ENCODE data around the gene CRYL1. TPM values are rescaled to one million over a fixed set of nuclear protein-coding genes. Genes with fewer than 3 reads are reported as not detected.
A peak's percentile ranks its signal among the peaks of the same experiment; 100 is the strongest.

Gene CRYL1
- total and polyA plus RNA-seq, 2 donors (not counting 1 experiment from before 2014, with no cell fraction given): 6.5 to 15.1 TPM

DNA sequence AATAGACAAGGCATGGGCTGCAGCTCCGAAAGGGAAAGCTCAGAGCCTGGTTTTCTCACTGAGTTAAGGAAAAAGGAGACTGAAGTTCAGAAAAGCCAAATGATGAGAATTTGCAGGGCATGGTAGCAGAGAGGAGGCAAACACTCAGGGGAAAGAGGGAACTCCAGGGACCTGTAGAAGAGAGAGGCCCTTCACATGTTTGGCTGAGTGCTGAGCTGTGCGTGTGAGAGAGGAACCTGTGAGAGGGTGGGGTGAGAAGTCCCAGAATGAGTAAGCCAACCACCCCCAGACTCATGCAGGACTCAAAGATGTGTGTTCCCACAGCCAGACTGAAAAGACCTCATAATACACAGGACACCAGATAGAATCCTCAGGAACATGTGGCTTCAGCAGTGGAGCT is 2.8 kb upstream of the CRYL1 start:
- ChIA-PET POLR2A (no interaction called here), CTCF (no interaction called here)
- 100% methylated on average over 1 of the region's 2 CpGs for WGBS (ENCODE audit: insufficient coverage)
- ATAC-seq (ENCODE audit: low read depth) (no peak), DNase-seq (no peak)
- H3K79me2 ChIP-seq (ENCODE audit: control insufficient read depth, insufficient read depth, low read length): no peaks in the 10 kb centered on the region
- Mint-ChIP-seq H3K4me3 (no peak overlapping the region), H3K27me3 (peaks cover 6% of the 10 kb centered on the region), H3K9me3 (ENCODE audit: insufficient read depth) (no peaks in the 10 kb centered on the region), H3K27ac (no peak overlapping the region), H3K4me1 (peaks cover 14% of the 10 kb centered on the region)
- no peak for TF ChIP-seq EZH2 (IDR thresholded peaks at IDR 0.05; ENCODE audit: borderline replicate concordance, insufficient read depth, low read depth, low read length, poor library complexity, severe bottlenecking)
- TF ChIP-seq, protein P1, sequence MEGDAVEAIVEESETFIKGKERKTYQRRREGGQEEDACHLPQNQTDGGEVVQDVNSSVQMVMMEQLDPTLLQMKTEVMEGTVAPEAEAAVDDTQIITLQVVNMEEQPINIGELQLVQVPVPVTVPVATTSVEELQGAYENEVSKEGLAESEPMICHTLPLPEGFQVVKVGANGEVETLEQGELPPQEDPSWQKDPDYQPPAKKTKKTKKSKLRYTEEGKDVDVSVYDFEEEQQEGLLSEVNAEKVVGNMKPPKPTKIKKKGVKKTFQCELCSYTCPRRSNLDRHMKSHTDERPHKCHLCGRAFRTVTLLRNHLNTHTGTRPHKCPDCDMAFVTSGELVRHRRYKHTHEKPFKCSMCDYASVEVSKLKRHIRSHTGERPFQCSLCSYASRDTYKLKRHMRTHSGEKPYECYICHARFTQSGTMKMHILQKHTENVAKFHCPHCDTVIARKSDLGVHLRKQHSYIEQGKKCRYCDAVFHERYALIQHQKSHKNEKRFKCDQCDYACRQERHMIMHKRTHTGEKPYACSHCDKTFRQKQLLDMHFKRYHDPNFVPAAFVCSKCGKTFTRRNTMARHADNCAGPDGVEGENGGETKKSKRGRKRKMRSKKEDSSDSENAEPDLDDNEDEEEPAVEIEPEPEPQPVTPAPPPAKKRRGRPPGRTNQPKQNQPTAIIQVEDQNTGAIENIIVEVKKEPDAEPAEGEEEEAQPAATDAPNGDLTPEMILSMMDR (IDR thresholded peaks at IDR 0.05): no peak
- H3K4me3 ChIP-seq (ENCODE audit: control extremely low read depth in 1 of 5, extremely low read depth in 1 of 5, insufficient read depth in 1 of 5, low read depth in 2 of 5, low read length in 4 of 5): no peak overlapping the region
- H3K27ac ChIP-seq (ENCODE audit: low read length in 2 of 2): no peak overlapping the region
- no peak overlapping the region for H2AFZ ChIP-seq (ENCODE audit: insufficient read depth, low read depth, low read length, poor library complexity, severe bottlenecking)
- no peaks in the 10 kb centered on the region for H4K20me1 ChIP-seq (ENCODE audit: control insufficient read depth, insufficient read depth, low read length, poor library complexity, severe bottlenecking)
- H3K36me3 ChIP-seq (replicated peaks in 1 of 2; ENCODE audit: control extremely low read depth in 1 of 2, control insufficient read depth in 1 of 2, extremely low read depth in 1 of 2, insufficient read depth in 2 of 2, low read length in 1 of 2): no peaks in the 10 kb centered on the region
- no peak overlapping the region for H3K4me2 ChIP-seq (replicated peaks; ENCODE audit: low read depth, low read length, poor library complexity, severe bottlenecking)
- H3K9ac ChIP-seq (ENCODE audit: low read length): no peak overlapping the region
- intact Hi-C loops (cut with micrococcal nuclease): loop anchor here (10.0 kb wide), 1 partner anchor 246 kb away; the partner anchor contains the start of gene EEF1AKMT1
- H3K4me1 ChIP-seq (ENCODE audit: control insufficient read depth in 2 of 2, insufficient read depth in 2 of 2, low read length in 2 of 2): peaks cover 6 to 15% of the 10 kb centered on the region in 2 donors
- H3K9me3 ChIP-seq (ENCODE audit: control extremely low read depth in 1 of 3, control insufficient read depth in 2 of 3, insufficient read depth in 1 of 3, low read length in 2 of 3): peaks cover 0 to 4% (median 0%) of the 10 kb centered on the region in 3 donors
- peaks cover 0 to 5% (median 1%) of the 10 kb centered on the region in 4 experiments for H3K27me3 ChIP-seq (replicated peaks in 1 of 4; ENCODE audit: control extremely low read depth in 1 of 4, control insufficient read depth in 3 of 4, insufficient read depth in 4 of 4, low read length in 3 of 4)

- Histone ChIP-seq H2AFZ (ENCODE audit: insufficient read depth, low read depth, low read length, poor library complexity, severe bottlenecking) (peak overlapping the region; percentile 97), H3K79me2 (ENCODE audit: control insufficient read depth, insufficient read depth, low read length) (no peaks in the 10 kb centered on the region), H3K4me3 (ENCODE audit: control extremely low read depth in 1 of 5, extremely low read depth in 1 of 5, insufficient read depth in 1 of 5, low read depth in 2 of 5, low read length in 4 of 5) (peak overlapping the region; percentile 65 to 76 (median 74)), H3K9ac (ENCODE audit: low read length) (peak overlapping the region; percentile 84), H3K27me3 (replicated peaks in 1 of 4; ENCODE audit: control extremely low read depth in 1 of 4, control insufficient read depth in 3 of 4, insufficient read depth in 4 of 4, low read length in 3 of 4) (peaks cover 0 to 5% (median 1%) of the 10 kb centered on the region in 4 experiments), H3K4me2 (replicated peaks; ENCODE audit: low read depth, low read length, poor library complexity, severe bottlenecking) (peak overlapping the region; percentile 85), H4K20me1 (ENCODE audit: control insufficient read depth, insufficient read depth, low read length, poor library complexity, severe bottlenecking) (no peaks in the 10 kb centered on the region), H3K9me3 (ENCODE audit: control extremely low read depth in 1 of 3, control insufficient read depth in 2 of 3, insufficient read depth in 1 of 3, low read length in 2 of 3) (peaks cover 0 to 4% (median 0%) of the 10 kb centered on the region in 3 donors), H3K27ac (ENCODE audit: low read length in 2 of 2) (peak overlapping the region; percentile 60 to 73), H3K36me3 (replicated peaks in 1 of 2; ENCODE audit: control extremely low read depth in 1 of 2, control insufficient read depth in 1 of 2, extremely low read depth in 1 of 2, insufficient read depth in 2 of 2, low read length in 1 of 2) (no peaks in the 10 kb centered on the region), H3K4me1 (ENCODE audit: control insufficient read depth in 2 of 2, insufficient read depth in 2 of 2, low read length in 2 of 2) (peaks cover 6 to 15% of the 10 kb centered on the region in 2 donors)
- intact Hi-C loops (cut with micrococcal nuclease): loop anchor here (1.0 to 10.0 kb wide), 3 partner anchors 18 to 248 kb away; partner anchors contain the start of genes EEF1AKMT1 and IFT88
- WGBS (ENCODE audit: insufficient coverage): 91% methylated on average over 4 of the region's 6 CpGs
- ChIA-PET POLR2A (interaction anchor here (1.0 kb wide), 1 partner anchor 18 kb away, joined by 4 read pairs; no protein-coding TSS in a partner anchor), CTCF (interaction anchor here (1.2 kb wide), 2 partner anchors 18 to 58 kb away, joined by 3 to 5 read pairs; no protein-coding TSS in a partner anchor)
- DNase-seq (peak; percentile 12), ATAC-seq (ENCODE audit: low read depth) (no peak)
- no peak overlapping the region for H3K27ac Mint-ChIP-seq
- peaks cover 14% of the 10 kb centered on the region for H3K4me1 Mint-ChIP-seq
- peak overlapping the region; percentile 82 for H3K4me3 Mint-ChIP-seq
- H3K9me3 Mint-ChIP-seq (ENCODE audit: insufficient read depth): no peaks in the 10 kb centered on the region
- peaks cover 6% of the 10 kb centered on the region for H3K27me3 Mint-ChIP-seq
- TF ChIP-seq, protein P1 (IDR thresholded peaks at IDR 0.05): no peak
- TF ChIP-seq EZH2 (IDR thresholded peaks at IDR 0.05; ENCODE audit: borderline replicate concordance, insufficient read depth, low read depth, low read length, poor library complexity, severe bottlenecking): no peak
Observed at GRCh38 chr13:20526664-20527063, 1.0 kb upstream of the CRYL1 start.
